H1 (cell line): ENCODE data around the gene CACNA1C. TPM values are rescaled to one million over a fixed set of nuclear protein-coding genes. Genes with fewer than 3 reads are reported as not detected.

ENCODE experiments used
- polyA plus RNA-seq, 7 experiments: library from polyadenylated mRNA; depleted of rRNA in 3 of 7; stranded (reverse) in 5 of 7; unstranded in 2 of 7; fragments of >200 nt in 5 of 7; fragments of 200-250 nt in 2 of 7; gene quantifications; 1 replicate in 5 of 7; 2 replicates in 1 of 7; 4 replicates in 1 of 7; pipeline versions ENCODE4 v1.2.1 to v1.2.3, GENCODE V29; 2011 to 2013; ENCODE audit warnings: missing spikeins in 2 of 7, mixed read lengths in 2 of 7
- total RNA-seq: library from RNA; stranded (reverse); fragmentation: NEBNext Ultra II Directional; extraction: Animal tissue kit (Norgen Biotek cat#: 25700); gene quantifications from 2 replicates; pipeline ENCODE4 v1.2.1, GENCODE V29; 2021
- TF ChIP-seq, protein P1 (sequence below), 3 experiments: IDR thresholded peaks; 1 replicate in 2 of 3; 2 replicates in 1 of 3; pipeline versions ENCODE4 v1.5.1 to v1.6.1; 2011; ENCODE audit warnings: low read length in 3 of 3, mild to moderate bottlenecking in 3 of 3, inconsistent platforms in 2 of 3, low read depth in 1 of 3, moderate library complexity in 1 of 3; ENCODE audit not compliant: insufficient read depth in 1 of 3; ENCODE audit errors: control extremely low read depth in 1 of 3

The CACNA1C gene
- total and polyA plus RNA-seq, 2 of the 8 experiments (the other 6 are each of a cell fraction or from before 2014, with no cell fraction given): 1.3 TPM

DNA sequence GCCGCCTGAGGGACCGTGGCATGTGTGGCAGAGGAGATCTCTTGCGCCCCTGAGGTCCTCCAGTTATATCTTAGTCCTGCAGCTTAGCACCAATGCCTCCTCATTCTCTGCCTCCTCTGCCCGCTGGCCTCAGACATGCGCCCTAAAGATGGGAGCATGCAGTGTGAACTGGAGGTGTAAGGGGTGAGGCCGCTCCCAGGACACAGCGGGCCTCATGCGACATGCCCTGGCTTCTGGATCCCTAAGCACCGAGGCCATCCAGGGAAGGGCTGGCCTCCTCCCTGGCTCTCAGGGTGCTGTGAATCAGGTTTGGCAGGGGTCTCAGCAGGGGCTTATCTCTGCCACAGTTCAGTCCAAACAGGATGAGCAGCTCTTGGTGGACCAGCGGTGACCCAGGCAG, 86.9 kb downstream of the CACNA1C start (continued):
- TF ChIP-seq, protein P1, sequence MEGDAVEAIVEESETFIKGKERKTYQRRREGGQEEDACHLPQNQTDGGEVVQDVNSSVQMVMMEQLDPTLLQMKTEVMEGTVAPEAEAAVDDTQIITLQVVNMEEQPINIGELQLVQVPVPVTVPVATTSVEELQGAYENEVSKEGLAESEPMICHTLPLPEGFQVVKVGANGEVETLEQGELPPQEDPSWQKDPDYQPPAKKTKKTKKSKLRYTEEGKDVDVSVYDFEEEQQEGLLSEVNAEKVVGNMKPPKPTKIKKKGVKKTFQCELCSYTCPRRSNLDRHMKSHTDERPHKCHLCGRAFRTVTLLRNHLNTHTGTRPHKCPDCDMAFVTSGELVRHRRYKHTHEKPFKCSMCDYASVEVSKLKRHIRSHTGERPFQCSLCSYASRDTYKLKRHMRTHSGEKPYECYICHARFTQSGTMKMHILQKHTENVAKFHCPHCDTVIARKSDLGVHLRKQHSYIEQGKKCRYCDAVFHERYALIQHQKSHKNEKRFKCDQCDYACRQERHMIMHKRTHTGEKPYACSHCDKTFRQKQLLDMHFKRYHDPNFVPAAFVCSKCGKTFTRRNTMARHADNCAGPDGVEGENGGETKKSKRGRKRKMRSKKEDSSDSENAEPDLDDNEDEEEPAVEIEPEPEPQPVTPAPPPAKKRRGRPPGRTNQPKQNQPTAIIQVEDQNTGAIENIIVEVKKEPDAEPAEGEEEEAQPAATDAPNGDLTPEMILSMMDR (IDR thresholded peaks at IDR 0.05; ENCODE audit: control extremely low read depth in 1 of 3, insufficient read depth in 1 of 3, low read depth in 1 of 3, low read length in 3 of 3): no peak
